NCI-H1417 (cell line): Measurements from ENCODE around the gene GCGR.

Experiments used
- DNase-seq, 3 experiments: peaks; one replicate each; lab custom pipeline; 2025; lab: John Stamatoyannopoulos, UW

Gene GCGR

GRCh38 chr17:81811705-81812570 lies 8.0 kb downstream of the GCGR start:
- no peak for DNase-seq

GRCh38 chr17:81812571-81813370 lies 8.8 kb downstream of the GCGR start:
- DNase-seq = peak in 1 of 3 experiments; percentile 19

GRCh38 chr17:81813371-81813684 lies 9.4 kb downstream of the GCGR start:
- no peak for DNase-seq

GRCh38 chr17:81813861-81814683 lies 10.1 kb downstream of the GCGR start:
- DNase-seq = no peak

GRCh38 chr17:81814748-81815645 lies 11.0 kb downstream of the GCGR start:
- DNase-seq = peak in 2 of 3 experiments; percentile 86 to 93

GRCh38 chr17:81815646-81815986 lies 11.7 kb downstream of the GCGR start:
- DNase-seq = peak in 1 of 3 experiments; percentile 58

- no peak for DNase-seq
These were observed 13.8 kb downstream of the GCGR start for GRCh38 chr17:81817758-81818147.

- no peak for DNase-seq
These were observed 15.8 kb downstream of the GCGR start for GRCh38 chr17:81819708-81820107.

GRCh38 chr17:81821147-81821546 lies 17.2 kb downstream of the GCGR start:
- DNase-seq = no peak

- DNase-seq = peak; percentile 19 to 39 (median 21)
These were observed 17.8 kb downstream of the GCGR start for GRCh38 chr17:81821603-81822311.

GRCh38 chr17:81822312-81822637 lies 18.3 kb downstream of the GCGR start:
- DNase-seq = no peak

- no peak for DNase-seq
These were observed 19.3 kb downstream of the GCGR start for GRCh38 chr17:81822996-81823819.

GRCh38 chr17:81823820-81824550 lies 20.0 kb downstream of the GCGR start:
- no peak for DNase-seq

GRCh38 chr17:81824595-81824994 lies 20.6 kb downstream of the GCGR start:
- DNase-seq = no peak

- no peak for DNase-seq
These were observed 22.0 kb downstream of the GCGR start for GRCh38 chr17:81825841-81826466.

- DNase-seq = no peak
These were observed 24.7 kb downstream of the GCGR start for GRCh38 chr17:81828656-81829055.

- no peak for DNase-seq
These were observed 25.9 kb downstream of the GCGR start for GRCh38 chr17:81829858-81830257.

- DNase-seq = peak in 1 of 3 experiments; percentile 40
These were observed 27.6 kb downstream of the GCGR start for GRCh38 chr17:81831563-81831956.
